ENCODE results near the gene MIB2. TPM values are rescaled to one million over a fixed set of nuclear protein-coding genes. Genes with fewer than 3 reads are reported as not detected.

Gene MIB2
- polyA plus RNA-seq, 1 of the 3 experiments (the other 2 are of a cell fraction) = 45.4 TPM

- TF ChIP-seq EZH2phosphoT487 (IDR thresholded peaks at IDR 0.05; ENCODE audit: borderline replicate concordance, low read depth) (no peak), CHD2 (IDR thresholded peaks at IDR 0.05; ENCODE audit: low read length, partially characterized antibody) (no peak), SIN3A (IDR thresholded peaks at IDR 0.05; ENCODE audit: borderline replicate concordance, low read depth, low read length) (no peak), MXI1 (IDR thresholded peaks at IDR 0.05; ENCODE audit: low read depth, low read length) (no peak), JUND (IDR thresholded peaks at IDR 0.05) (no peak), GATA2 (CRISPR knock-in tag; IDR thresholded peaks at IDR 0.05) (no peak)
Measured at GRCh38 chr1:1622010-1622787, 6.9 kb downstream of the MIB2 start (continued).

GRCh38 chr1:1622788-1623094, 7.4 kb downstream of the MIB2 start:
- TF ChIP-seq, protein P1, sequence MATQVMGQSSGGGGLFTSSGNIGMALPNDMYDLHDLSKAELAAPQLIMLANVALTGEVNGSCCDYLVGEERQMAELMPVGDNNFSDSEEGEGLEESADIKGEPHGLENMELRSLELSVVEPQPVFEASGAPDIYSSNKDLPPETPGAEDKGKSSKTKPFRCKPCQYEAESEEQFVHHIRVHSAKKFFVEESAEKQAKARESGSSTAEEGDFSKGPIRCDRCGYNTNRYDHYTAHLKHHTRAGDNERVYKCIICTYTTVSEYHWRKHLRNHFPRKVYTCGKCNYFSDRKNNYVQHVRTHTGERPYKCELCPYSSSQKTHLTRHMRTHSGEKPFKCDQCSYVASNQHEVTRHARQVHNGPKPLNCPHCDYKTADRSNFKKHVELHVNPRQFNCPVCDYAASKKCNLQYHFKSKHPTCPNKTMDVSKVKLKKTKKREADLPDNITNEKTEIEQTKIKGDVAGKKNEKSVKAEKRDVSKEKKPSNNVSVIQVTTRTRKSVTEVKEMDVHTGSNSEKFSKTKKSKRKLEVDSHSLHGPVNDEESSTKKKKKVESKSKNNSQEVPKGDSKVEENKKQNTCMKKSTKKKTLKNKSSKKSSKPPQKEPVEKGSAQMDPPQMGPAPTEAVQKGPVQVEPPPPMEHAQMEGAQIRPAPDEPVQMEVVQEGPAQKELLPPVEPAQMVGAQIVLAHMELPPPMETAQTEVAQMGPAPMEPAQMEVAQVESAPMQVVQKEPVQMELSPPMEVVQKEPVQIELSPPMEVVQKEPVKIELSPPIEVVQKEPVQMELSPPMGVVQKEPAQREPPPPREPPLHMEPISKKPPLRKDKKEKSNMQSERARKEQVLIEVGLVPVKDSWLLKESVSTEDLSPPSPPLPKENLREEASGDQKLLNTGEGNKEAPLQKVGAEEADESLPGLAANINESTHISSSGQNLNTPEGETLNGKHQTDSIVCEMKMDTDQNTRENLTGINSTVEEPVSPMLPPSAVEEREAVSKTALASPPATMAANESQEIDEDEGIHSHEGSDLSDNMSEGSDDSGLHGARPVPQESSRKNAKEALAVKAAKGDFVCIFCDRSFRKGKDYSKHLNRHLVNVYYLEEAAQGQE (IDR thresholded peaks at IDR 0.05; ENCODE audit: low read depth, low read length) = no peak
- TF ChIP-seq RXRA (IDR thresholded peaks at IDR 0.05; ENCODE audit: borderline replicate concordance, low read depth) (no peak), MEF2A (IDR thresholded peaks at IDR 0.05; ENCODE audit: borderline replicate concordance, low read depth) (no peak), EZH2phosphoT487 (IDR thresholded peaks at IDR 0.05; ENCODE audit: borderline replicate concordance, low read depth) (no peak), POLR2AphosphoS5 (IDR thresholded peaks at IDR 0.05; ENCODE audit: low read depth, low read length) (no peak), EP300 (IDR thresholded peaks at IDR 0.05; ENCODE audit: borderline replicate concordance in 1 of 2, low read depth in 1 of 2, low read length in 1 of 2) (no peak), RCOR1 (IDR thresholded peaks at IDR 0.05; ENCODE audit: low read length) (no peak)
- TF ChIP-seq, protein P2, sequence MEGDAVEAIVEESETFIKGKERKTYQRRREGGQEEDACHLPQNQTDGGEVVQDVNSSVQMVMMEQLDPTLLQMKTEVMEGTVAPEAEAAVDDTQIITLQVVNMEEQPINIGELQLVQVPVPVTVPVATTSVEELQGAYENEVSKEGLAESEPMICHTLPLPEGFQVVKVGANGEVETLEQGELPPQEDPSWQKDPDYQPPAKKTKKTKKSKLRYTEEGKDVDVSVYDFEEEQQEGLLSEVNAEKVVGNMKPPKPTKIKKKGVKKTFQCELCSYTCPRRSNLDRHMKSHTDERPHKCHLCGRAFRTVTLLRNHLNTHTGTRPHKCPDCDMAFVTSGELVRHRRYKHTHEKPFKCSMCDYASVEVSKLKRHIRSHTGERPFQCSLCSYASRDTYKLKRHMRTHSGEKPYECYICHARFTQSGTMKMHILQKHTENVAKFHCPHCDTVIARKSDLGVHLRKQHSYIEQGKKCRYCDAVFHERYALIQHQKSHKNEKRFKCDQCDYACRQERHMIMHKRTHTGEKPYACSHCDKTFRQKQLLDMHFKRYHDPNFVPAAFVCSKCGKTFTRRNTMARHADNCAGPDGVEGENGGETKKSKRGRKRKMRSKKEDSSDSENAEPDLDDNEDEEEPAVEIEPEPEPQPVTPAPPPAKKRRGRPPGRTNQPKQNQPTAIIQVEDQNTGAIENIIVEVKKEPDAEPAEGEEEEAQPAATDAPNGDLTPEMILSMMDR (IDR thresholded peaks at IDR 0.05) = no peak
- TF ChIP-seq, protein P3, sequence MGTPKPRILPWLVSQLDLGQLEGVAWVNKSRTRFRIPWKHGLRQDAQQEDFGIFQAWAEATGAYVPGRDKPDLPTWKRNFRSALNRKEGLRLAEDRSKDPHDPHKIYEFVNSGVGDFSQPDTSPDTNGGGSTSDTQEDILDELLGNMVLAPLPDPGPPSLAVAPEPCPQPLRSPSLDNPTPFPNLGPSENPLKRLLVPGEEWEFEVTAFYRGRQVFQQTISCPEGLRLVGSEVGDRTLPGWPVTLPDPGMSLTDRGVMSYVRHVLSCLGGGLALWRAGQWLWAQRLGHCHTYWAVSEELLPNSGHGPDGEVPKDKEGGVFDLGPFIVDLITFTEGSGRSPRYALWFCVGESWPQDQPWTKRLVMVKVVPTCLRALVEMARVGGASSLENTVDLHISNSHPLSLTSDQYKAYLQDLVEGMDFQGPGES (IDR thresholded peaks at IDR 0.05; ENCODE audit: low read depth, low read length) = no peak
- Histone ChIP-seq H3K9me2 (no peaks in the 10 kb centered on the region), H3K9me3 (no peaks in the 10 kb centered on the region), H3K9ac (no peak overlapping the region), H4K20me1 (ENCODE audit: insufficient read depth) (no peaks in the 10 kb centered on the region), H3K79me2 (ENCODE audit: insufficient read depth) (peaks cover 15% of the 10 kb centered on the region; the same call in 1 of the 2 replicates), H2AFZ (ENCODE audit: low read depth) (no peak overlapping the region), H3K4me1 (ENCODE audit: control insufficient read depth in 1 of 2, insufficient read depth in 2 of 2, low read depth in 1 of 2, low read length in 1 of 2) (no peaks in the 10 kb centered on the region; a peak in 1 of 4 replicates), H3K4me3 (ENCODE audit: low read depth in 2 of 2, low read length in 1 of 2) (no peak overlapping the region), H3K4me2 (no peak overlapping the region), H3K36me3 (replicated peaks in 1 of 2; ENCODE audit: control insufficient read depth in 1 of 2, insufficient read depth in 2 of 2, low read length in 1 of 2) (peaks cover 2 to 5% of the 10 kb centered on the region in 2 experiments), H3K27me3 (ENCODE audit: insufficient read depth) (no peaks in the 10 kb centered on the region), H3K27ac (ENCODE audit: low read depth in 2 of 2, low read length in 1 of 2) (no peak overlapping the region), H3F3A (replicated peaks; ENCODE audit: insufficient read depth) (no peaks in the 10 kb centered on the region)
- 97% methylated on average over 3 of the region's 17 CpGs for WGBS (ENCODE audit: low lambda C conversion rate)
- ChIA-PET CTCF (no interaction called here), POLR2A (no interaction called here)
- DNase-seq = no peak

Measured in SK-N-SH (cell line).